Kidney tubule cell (primary cell): ENCODE data around the gene STEAP2.
A peak's percentile ranks its signal among the peaks of the same experiment; 100 is the strongest.

ENCODE experiments used
- DNase-seq: peaks from one replicate; pipeline ENCODE4 v3.0.0-alpha.2; 2018; ENCODE audit warnings: low spot score

The STEAP2 gene

GRCh38 chr7:90270431-90271178, 59.1 kb downstream of the STEAP2 start:
- no peak for DNase-seq

DNA sequence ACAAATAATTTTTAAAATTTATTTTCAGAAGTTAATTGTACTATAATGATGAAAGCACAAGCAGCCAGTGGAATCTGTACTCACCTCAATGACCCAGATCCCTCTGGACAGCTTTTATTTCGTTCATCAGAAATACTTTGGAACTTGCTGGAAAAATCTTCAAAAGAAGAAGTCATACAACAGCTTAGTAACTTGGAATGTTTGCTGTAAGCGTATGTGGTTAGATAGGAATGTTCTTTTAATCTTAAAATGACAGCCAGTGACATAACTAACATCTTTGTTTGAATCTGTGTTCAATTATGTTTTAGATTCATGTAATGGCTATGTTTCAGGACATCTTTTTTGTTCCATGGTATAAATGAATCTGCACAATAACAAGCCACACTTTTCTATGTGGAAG, 60.2 kb downstream of the STEAP2 start:
- peak; percentile 42 for DNase-seq

DNA sequence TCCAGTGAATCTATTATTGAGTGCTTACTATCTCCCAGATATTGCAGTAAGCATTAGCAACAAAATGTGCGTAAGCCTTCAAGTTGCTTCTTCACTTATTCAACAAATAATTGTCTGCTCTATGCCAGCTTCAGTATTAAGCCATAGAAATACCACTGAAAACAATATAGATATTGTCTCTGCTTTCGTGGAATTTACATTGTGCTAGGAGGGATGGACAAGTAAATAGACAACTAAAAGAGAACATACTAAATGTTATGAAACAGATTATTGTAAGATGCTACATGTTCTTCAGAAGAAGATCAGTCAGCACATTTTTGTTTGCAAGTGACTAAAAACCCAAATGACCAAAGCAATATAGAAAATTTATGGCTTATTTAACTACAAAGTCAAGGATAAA, 60.7 kb downstream of the STEAP2 start:
- no peak for DNase-seq

- no peak for DNase-seq
Observed at GRCh38 chr7:90274161-90274560, 62.6 kb downstream of the STEAP2 start.

- DNase-seq: no peak
Observed at GRCh38 chr7:90276033-90276728, 64.6 kb downstream of the STEAP2 start.
